ENCODE measurements around the gene CDC42.

CDC42 gene

GRCh38 chr1:22114083-22115012, 61.8 kb downstream of the CDC42 start:
- no peak overlapping the region; the same call in 1 of the 2 replicates for H3K27ac ChIP-seq
- no peak for TF ChIP-seq CTCF (IDR thresholded peaks at IDR 0.05; ENCODE audit: low read depth, low read length)
- no peak overlapping the region for H3K4me3 ChIP-seq (ENCODE audit: low read depth, low read length)
- peak; percentile 54 for DNase-seq
- H3K27me3 ChIP-seq (ENCODE audit: insufficient read depth, low read depth, severe bottlenecking), result no peaks in the 10 kb centered on the region
- peaks cover 6% of the 10 kb centered on the region for H3K36me3 ChIP-seq
- H3K9me3 ChIP-seq (ENCODE audit: severe bottlenecking), result no peaks in the 10 kb centered on the region

- Histone ChIP-seq H3K9me3 (ENCODE audit: severe bottlenecking) (no peaks in the 10 kb centered on the region), H3K27ac (no peak overlapping the region; the same call in 1 of the 2 replicates), H3K4me3 (ENCODE audit: low read depth, low read length) (no peak overlapping the region), H3K36me3 (peaks cover 6% of the 10 kb centered on the region), H3K27me3 (ENCODE audit: insufficient read depth, low read depth, severe bottlenecking) (no peaks in the 10 kb centered on the region)
- no peak for TF ChIP-seq CTCF (IDR thresholded peaks at IDR 0.05; ENCODE audit: low read depth, low read length)
- DNase-seq, result no peak
Observed at GRCh38 chr1:22115286-22115685, 62.8 kb downstream of the CDC42 start.

DNA sequence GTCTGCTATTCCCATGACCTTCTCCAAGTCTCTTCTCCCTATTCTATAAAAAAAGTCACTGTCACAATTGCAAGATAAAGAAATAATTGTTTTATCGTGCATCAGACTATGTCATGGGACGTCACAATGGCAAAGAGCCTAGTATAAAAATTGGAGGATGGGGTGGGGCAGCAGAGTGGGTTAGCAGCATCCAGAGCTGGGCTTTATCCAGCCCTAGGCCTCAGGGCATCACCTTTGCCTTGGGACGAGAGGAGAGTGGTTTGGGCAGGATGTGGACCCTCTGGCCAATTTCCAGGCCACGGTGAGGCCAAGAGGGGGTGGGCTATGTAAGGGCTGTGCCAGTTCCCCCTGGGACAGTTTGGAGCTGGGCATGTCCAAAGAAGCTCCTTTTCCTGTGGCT, 64.7 kb downstream of the CDC42 start:
- DNase-seq, result no peak
- Histone ChIP-seq H3K36me3 (peaks cover 6% of the 10 kb centered on the region), H3K9me3 (ENCODE audit: severe bottlenecking) (no peaks in the 10 kb centered on the region), H3K27me3 (ENCODE audit: insufficient read depth, low read depth, severe bottlenecking) (no peaks in the 10 kb centered on the region), H3K27ac (no peak overlapping the region; the same call in 1 of the 2 replicates), H3K4me3 (ENCODE audit: low read depth, low read length) (no peak overlapping the region)
- TF ChIP-seq CTCF (IDR thresholded peaks at IDR 0.05; ENCODE audit: low read depth, low read length), result no peak

- Histone ChIP-seq H3K9me3 (ENCODE audit: severe bottlenecking) (no peaks in the 10 kb centered on the region), H3K36me3 (peaks cover 4% of the 10 kb centered on the region), H3K4me3 (ENCODE audit: low read depth, low read length) (no peak overlapping the region), H3K27ac (no peak overlapping the region), H3K27me3 (ENCODE audit: insufficient read depth, low read depth, severe bottlenecking) (no peaks in the 10 kb centered on the region)
- no peak for TF ChIP-seq CTCF (IDR thresholded peaks at IDR 0.05; ENCODE audit: low read depth, low read length)
- DNase-seq, result no peak
Observed at GRCh38 chr1:22117851-22118250, 65.3 kb downstream of the CDC42 start.

GRCh38 chr1:22118291-22118992, 65.9 kb downstream of the CDC42 start:
- H3K36me3 ChIP-seq, result no peaks in the 10 kb centered on the region
- no peaks in the 10 kb centered on the region for H3K27me3 ChIP-seq (ENCODE audit: insufficient read depth, low read depth, severe bottlenecking)
- no peak overlapping the region for H3K27ac ChIP-seq
- no peak for TF ChIP-seq CTCF (IDR thresholded peaks at IDR 0.05; ENCODE audit: low read depth, low read length)
- no peak for DNase-seq
- no peak overlapping the region for H3K4me3 ChIP-seq (ENCODE audit: low read depth, low read length)
- no peaks in the 10 kb centered on the region for H3K9me3 ChIP-seq (ENCODE audit: severe bottlenecking)
